Frontal cortex (tissue), 4 donors: ENCODE data around the gene PLCB4. TPM values are rescaled to one million over a fixed set of nuclear protein-coding genes. Genes with fewer than 3 reads are reported as not detected.
"Not testable (repeated sequence)": the region's sequence is repeated elsewhere in the genome, so short reads cannot be mapped to it uniquely, and the experiment has no call there.

Source experiments
- DNase-seq, 2 donors: peaks; one replicate each; pipeline ENCODE4 v3.0.0; 2012; ENCODE audit warnings: low spot score in 2 of 2
- FAIRE-seq: peaks from 2 replicates; lab custom pipeline; 2012; peaks lifted over from hg19 to GRCh38; lab: Jason Lieb, UNC
- total RNA-seq: library from RNA; depleted of rRNA; stranded (reverse); fragments of >200 nt; gene quantifications from one replicate; pipeline ENCODE4 v1.2.3, GENCODE V29; 2014
- donor health status: control.
- donor health status: control.
- donor health status: control.

The PLCB4 gene
- total RNA-seq, 1 donor from 2014 or later = 11.8 TPM

DNA sequence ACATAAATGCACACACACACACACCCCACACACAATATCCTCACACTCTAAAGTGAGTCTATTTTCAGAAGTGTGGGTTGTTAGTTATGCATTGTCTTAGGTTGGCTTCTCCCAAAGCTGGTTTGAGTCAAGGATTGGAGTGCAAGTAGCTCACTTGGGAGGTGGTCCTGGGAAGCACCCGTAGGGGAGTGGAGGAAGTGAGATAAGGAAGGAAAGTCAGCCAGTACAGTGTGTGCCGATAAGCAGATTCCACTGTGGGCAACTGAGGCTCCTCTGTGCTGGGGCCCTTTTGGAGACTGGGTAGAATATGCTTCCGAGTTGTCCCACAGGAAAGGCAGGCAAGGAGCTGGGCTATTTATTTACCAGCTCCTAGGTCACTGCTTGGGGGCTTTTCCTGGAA lies 67.2 kb downstream of the PLCB4 start:
- DNase-seq = no peak
- FAIRE-seq = no peak

DNA sequence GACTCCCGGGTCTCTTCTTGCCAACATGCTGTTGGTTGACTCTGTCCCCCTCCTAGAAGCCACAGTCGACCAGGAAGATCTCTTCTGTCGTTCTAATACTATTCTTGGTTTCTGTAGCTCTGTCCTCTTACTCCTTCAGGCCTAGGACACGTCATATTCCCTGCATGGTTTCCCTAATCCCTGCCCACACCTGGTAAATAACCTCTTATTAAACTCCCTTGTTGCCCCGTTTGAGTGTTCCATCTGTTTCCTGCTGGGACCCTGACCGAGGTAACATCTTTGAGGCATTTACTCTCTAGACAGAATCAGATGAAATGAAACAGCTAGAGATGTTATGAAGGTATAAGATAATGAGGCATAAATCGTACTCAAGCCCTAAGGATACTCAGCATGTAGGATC lies 68.1 kb downstream of the PLCB4 start:
- no peak for DNase-seq
- FAIRE-seq = no peak

DNA sequence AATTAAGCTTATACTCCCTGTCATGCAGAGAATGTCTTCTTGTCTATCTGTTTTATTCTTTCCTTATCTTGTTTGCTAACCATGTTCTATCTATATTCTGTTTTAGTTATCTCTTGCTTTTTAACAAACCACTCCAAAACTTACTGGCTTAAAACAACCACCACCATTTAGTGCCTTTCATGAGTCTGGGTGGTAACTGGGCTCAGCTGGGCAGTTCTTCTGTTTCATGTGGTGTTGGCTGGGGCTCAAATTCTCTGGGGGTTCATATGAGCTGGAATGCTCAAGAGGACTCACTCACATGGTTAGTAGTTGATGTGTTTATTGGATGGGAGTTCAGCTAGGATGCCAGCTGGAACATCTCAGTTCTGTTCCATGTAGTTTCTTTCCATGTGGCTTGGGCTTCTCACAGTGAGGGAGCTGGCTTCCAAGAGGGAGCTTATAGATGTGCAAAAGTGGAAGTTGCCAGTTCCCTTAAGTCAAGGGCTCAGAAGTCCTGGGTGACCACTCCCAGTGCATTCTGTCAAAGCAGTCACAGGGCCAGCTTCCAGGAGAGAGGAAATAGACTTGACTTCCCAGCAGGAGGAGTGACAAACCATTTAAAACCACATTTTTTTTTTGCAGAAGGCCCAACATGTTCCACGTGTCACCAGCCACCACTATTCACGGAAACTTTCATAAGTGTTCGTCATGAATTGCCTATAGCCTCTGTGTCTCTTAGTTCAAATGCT lies 70.4 kb downstream of the PLCB4 start:
- FAIRE-seq (no peak), DNase-seq (no peak)

DNA sequence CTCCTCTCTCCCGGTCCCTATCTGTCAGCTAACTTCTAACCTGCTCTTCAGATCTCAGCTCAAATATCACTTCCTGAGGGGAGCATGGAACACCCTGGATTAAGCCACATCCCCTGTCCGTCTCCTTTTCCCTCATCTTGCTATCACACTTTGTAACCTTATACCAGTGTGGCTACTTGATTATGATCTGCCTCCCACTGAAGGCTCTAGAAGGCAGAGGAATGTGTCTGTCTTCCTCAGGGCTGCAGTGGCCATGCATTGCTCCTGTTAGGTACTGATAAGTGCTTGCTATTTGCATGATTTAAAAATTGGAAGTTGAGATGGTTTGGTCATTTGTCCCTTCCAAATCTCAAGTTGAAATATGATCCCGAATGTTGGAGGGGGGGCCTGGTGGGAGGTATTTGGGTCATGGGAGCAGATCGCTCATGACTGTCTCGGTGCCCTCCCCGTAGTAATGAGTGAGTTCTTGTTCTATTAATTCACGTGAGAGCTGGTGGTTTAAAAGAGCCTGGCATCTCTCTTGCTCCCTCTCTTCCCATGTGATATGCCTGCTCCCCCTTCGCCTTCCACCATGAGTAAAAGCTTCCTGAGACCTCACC lies 71.4 kb downstream of the PLCB4 start:
- DNase-seq (no peak), FAIRE-seq (no peak)

DNA sequence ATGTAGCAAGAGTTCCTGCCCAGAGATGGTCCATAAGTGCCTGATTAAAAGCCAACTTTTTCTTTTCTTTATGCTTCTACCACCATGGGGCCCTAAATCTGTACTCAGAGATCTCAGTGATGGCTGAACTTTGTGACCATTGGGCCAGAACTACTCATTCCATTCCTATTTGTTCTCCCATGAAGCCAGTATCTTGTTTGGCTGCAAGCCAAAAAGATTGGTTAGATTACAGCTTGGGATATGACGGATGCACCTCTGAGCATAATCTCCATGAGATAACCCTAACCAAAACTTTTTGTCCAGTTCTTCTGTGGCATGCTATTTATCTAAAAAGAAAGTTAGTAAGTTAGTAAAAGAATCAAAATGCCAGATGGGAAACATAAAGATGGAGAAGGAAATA lies 72.2 kb downstream of the PLCB4 start:
- DNase-seq = no peak
- FAIRE-seq = no peak

DNA sequence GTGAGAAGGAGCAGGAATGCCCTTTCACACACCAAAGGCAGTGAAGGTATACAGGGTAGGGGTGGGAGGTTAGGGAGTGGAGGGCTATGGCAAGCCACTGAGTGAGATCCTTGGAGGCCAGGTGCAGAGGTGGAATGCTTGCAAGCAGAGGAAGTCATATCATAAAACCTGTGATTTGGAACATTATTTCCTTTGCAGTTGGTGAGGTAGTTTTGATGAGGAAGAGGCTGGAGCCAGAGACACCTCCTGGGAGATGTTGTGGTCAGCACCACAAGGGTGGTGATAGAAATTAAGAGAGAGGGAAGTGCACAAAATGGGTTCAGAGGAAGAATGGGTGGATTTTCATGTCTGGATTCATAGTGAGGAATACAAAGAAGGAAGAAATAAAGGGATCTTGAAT lies 73.0 kb downstream of the PLCB4 start:
- FAIRE-seq (no peak), DNase-seq (no peak)

DNA sequence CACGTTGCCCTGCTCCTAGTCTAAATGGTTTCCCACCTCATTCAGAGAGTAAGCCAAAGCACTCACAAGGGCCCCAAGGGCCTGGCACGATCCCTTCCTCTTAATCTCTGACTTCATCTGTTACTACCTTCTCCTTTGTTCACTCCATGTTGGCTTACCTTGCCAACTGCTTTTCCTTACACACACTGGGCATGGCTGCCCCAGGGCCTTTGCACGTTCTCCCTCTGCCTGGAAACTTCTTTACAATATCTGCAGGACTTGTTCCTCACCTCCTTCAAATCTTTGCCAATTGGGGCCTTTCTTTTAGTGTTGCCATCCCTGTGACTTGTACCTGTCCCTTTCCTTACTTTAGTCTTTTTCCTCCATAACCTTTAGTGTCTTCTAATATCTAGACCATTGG lies 73.9 kb downstream of the PLCB4 start:
- FAIRE-seq (no peak), DNase-seq (no peak)

DNA sequence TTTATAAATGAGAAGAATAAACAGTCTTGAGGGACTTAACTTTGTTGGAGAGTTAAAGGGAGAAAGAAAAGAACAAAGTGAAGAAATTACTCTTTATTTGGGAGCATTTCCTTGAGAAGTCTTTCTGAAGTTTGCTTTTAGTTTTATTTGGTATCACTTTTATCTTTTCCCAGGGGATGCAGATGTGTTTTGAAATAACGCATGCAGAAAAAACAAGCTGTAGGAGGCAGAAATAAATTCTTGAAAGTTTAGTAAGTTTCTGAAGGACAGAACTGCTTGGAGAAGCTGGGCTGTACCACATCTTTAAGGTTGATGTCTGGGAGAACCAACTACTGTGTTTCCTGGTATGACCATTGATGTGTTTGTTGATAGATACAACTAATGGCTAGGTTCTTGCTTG lies 75.0 kb downstream of the PLCB4 start:
- FAIRE-seq (no peak), DNase-seq (no peak)

DNA sequence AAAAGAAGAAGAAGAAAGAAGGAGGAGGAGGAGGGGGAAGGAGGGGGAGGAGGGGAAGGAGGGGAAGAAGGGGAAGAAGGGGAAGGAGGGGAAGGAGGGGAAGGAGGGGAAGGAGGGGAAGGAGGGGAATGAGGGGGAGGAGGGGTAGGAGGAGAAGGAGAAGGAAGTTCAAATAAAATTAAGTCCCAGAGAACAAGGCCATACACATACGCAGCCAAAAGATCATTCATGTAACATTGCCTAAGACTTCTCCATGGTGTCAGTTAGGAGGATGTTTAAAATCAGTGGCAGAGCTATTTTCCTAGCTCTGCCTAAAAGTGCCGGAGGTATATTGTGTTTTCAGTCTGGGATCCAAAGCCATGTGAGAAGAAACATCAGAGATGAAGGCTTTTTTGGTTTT lies 75.8 kb downstream of the PLCB4 start:
- DNase-seq = no peak
- FAIRE-seq = no peak

DNA sequence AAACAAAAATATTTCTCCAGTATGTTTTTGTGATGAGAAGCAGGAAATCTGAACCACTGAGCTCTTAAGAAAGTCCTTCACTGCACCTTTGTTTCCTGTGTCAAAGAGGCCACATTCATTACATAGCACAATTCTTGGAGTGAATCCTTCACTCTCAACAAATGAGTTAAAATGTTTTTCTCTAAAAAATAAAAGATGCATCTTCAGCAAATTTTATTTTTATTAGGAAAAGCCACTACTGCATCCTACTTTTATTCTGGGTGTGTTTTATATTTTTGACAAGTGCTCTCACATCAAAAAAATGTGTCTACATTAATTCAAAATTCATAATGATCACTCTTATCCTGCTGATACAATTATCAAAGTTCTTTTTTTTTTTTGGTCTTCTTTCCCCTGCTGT lies 76.3 kb downstream of the PLCB4 start:
- FAIRE-seq = no peak
- DNase-seq = no peak

DNA sequence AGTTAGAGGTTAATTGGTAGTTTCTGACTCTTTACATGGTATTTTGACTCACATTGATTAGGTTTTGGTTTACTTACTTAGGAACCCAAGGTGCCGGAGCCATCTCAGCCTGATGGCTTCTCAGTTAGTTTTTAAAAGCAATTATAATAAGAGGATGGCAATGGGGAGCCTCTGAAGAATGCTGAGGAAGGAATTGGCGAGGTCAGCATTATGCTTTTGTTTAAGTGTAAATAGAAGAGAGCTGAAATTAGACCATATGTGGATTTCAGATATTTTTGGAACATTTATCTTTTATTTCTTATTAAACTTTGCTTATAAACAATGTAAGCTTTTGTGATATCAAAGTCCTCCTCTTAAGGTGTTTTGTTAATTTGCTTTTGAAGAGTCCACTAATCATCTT lies 77.8 kb downstream of the PLCB4 start:
- DNase-seq = no peak
- FAIRE-seq = no peak

DNA sequence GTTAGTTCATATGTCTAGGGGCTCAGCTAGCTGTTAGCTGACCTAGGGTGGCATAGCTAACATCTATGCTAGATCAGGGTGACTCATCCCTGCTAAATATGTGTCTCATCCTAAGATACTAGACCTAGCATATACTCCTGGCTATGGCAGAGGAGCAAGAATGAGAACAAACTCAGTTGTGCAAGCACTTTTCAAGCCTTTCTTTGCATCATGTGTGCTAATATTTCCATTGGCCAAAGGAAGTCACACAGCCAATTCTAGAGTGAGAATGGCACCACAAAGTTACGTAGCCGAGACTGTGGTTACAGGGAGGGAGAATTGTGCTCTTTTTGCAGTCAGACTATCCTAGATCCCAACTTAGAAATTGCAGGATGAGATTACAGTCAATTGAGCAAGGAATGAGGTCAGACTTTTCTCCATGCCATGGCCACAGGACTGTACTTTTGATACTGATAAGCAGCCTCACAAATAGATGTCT lies 78.7 kb downstream of the PLCB4 start:
- no peak for DNase-seq
- FAIRE-seq = no peak

DNA sequence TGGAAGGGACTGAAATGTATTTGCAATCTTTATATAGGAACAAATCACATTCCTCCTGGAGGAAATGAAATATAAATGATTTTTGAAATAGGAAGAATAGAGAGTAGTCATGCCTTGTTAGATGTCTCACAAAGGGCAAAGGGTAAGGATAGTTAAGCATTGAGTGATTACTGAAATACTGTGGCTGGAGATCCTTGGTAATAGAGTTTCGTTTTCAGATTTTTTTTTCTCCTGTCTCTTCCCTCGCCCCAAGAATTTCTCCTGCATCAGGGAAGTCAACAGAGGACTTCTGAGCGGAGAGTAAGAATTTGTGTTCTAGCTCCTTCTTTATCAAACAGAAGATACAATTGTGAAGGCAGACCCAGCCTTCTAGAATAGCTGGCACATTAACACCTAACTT lies 79.4 kb downstream of the PLCB4 start:
- no peak for DNase-seq
- FAIRE-seq = no peak

DNA sequence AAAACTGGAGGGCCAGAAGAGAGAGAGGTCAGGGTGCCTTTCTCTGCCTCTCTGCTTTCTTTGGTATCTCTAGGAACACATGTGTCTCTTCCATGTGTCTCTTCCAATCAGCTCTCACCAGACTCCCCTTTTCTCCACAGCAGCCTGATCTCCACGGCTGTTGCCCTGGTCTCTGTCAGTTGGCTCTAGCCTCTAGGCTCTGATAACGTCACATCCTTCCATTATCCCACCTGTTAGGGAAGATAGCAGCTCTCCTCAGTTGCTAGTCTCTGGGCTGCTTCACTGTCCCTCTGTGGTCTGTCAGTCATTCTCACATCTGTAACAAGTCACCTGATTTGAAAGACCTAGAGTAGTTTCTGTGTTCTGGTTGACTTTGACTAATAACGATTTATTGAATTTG lies 80.2 kb downstream of the PLCB4 start:
- DNase-seq (no peak), FAIRE-seq (no peak)

DNA sequence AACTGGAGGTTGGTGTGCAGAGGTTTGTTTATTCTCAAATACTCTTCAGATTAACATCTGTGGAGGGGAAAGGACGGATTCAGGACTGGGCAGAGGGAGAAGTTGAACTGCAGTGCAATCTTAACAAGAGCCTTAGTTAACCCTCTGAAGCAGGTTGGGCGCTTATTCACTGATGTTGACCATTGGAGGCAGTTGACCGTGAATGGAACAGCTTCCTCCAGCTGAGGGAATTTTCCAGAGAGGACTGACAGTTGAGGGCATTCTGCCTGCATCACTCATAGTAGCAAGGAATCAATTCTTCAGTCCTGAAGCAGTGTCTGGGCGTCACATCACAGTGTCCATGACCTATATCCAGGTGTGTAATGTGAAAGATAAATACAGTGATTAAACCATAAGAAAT lies 80.9 kb downstream of the PLCB4 start:
- DNase-seq (no peak), FAIRE-seq (no peak)

DNA sequence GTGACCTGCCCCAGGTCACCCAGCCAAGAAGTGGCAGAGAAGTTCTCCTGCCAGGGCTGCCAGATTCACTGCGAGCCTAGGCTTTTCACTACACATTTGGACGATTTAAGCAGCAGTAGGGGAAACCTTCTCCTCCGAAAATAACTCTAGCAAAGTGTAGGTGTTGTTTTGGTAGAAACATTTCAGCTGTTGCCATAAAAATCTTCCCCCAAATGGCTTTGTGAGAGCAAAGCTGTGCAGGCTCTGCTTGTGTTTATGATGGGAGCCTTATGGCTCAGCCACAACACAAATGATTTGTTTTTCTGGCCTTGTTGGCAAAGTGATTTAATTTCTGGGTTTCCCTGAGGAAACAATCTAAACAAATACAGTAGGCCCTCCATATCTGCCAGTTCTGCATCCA lies 81.8 kb downstream of the PLCB4 start:
- FAIRE-seq (no peak), DNase-seq (no peak)

DNA sequence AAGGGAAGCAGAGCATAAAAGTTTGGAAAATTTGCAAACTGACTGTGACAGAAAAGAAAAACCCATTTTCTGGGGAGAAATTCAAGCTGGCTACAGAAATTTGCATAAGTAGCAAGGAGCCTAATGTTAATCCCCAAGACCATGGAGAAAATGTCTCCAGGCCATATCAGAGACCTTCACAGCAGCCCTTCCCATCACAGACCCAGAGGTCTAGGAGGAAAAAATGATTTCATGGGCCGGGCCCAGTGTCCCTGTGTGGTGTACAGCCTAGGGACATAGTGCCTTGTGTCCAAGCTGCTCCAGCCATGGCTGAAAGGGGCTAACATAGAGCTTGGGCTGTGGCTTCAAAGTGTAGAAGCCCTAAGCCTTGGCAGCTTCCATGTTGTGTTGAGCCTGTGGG lies 83.3 kb downstream of the PLCB4 start:
- FAIRE-seq, DNase-seq: not testable (repeated sequence)

DNA sequence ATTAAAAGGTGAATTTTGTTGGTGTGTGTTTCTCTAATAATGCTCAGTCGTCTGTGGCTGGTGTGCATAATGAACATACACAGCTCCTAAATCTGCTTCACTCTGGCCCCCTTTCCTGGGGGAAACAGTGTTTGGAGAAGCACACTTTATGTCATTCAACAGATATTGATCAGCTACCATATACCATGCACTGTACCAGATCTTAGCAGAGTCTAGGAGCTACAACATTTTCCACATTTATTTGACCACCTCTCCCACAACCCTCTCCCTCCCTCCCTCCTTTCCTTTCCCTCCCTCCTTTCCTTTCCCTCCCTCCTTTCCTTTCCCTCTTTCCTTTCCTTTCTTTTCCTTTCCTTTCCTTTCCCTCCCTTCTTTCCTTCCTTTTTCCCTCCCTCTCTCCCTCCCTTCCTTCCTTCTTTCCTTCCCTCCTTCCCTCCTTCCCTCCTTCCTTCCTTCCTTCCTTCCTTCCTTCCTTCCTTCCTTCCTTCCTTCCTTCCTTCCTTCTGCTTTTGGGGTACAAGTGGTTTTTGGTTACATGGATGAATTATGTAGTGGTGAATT lies 85.7 kb downstream of the PLCB4 start:
- no peak for FAIRE-seq

DNA sequence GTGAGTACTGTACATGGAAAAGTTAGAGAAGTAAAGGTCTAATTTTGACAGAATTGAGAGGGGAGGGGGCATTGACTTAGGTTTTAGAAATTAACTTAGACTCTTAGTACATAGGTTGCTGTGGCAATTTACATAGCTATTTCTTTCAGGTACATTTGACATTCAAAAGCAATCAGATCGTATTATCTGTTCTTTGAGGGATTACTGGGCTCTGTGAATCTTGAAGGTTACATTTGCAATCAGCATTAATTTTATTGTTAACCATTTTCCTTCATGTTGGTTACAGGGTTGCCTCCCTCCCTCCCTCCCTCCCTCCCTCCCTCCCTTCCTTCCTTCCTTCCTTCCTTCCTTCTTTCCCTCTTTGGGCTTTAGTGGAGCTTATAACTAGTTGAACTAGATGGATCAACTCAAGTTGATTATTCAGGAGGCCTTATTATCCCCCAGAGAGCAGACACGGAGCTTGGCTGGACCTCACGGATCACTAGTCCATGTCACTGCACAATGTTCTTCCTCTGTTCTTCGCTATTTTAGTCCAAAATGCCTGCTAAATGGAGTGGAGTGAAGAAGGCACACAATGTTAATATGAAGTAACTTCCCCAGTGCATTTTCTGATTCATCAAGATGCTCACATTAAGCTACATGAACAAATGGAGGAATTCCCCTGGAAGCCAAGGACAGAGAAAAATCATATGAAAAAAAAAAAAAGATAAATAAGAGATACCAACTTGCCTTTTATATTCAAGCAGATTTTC lies 87.8 kb downstream of the PLCB4 start:
- DNase-seq = no peak
- no peak for FAIRE-seq

More for the DNA sequence above, 85.7 kb downstream of the PLCB4 start:
- DNase-seq = no peak

DNA sequence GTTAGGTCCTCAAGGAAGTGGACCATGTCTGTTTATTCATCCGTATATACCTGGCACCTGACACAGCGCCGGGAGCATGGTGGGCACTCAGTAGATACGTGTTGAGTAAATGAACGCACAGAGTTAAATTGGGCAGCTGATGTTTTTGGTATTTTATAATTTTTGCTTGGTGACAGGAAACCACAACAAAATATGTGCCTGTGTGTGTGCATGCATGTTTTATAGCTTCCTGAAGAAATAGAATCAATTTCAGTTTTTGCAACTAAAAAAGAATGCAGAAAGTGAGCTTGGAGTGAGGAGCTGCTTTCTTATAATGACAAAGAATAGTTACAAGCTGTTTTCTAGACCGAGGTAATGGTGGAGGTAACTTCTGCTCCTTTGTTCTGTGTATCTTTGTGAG lies 91.4 kb downstream of the PLCB4 start:
- FAIRE-seq (no peak), DNase-seq (no peak)

DNA sequence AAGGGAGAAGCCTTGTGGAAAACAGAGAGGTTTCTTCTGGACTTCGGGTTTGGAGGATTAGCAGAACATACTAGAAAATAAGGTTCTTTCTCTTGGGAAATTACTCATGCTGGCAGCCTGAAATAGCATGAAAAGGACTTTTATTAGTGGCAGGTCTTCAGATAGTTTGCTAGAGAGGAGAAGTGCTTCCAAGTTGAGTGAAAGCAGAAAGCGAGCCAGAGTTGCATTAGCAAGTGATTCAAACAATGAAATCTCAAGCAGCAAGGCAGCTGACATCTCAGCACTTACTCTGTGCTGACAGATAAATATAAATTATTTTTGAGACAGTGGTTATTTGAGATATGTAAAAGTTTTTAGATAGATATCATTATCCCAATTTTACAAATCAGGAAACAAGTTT lies 91.9 kb downstream of the PLCB4 start:
- no peak for FAIRE-seq
- peak in 1 of 2 donors; percentile 4 for DNase-seq
